ENCODE measurements around the gene TRIM40.

GRCh38 chr6:30135147-30135546, 793 bp upstream of the TRIM40 start:
- TF ChIP-seq CTCF (IDR thresholded peaks at IDR 0.05), result no peak
- TF ChIP-seq POLR2A (IDR thresholded peaks at IDR 0.05), result no peak
